NT2/D1 (cell line): Measurements from ENCODE around the gene FTO.

ENCODE experiments used
- SUZ12 ChIP-seq: IDR thresholded peaks from 2 replicates; pipeline ENCODE4 v1.6.1; 2011; ENCODE audit not compliant: insufficient read length, insufficient read depth; ENCODE audit errors: extremely low read depth
- YY1 ChIP-seq: IDR thresholded peaks from 2 replicates; pipeline ENCODE4 v1.6.1; 2011; ENCODE audit not compliant: insufficient read length, insufficient read depth

- TF ChIP-seq YY1: no peak
- TF ChIP-seq SUZ12: no peak
Measured at GRCh38 chr16:54164789-54165173, 460.8 kb downstream of the FTO start.
